SH-SY5Y (cell line): ENCODE measurements around the gene ZNF454.

Source experiments
- GATA2 ChIP-seq: IDR thresholded peaks from 2 replicates; pipeline ENCODE4 v1.6.1; 2011; ENCODE audit warnings: mild to moderate bottlenecking, low read depth, low read length
- GATA3 ChIP-seq: IDR thresholded peaks from 2 replicates; pipeline ENCODE4 v1.6.1; 2011; ENCODE audit warnings: low read depth, mild to moderate bottlenecking, low read length, moderate library complexity

DNA sequence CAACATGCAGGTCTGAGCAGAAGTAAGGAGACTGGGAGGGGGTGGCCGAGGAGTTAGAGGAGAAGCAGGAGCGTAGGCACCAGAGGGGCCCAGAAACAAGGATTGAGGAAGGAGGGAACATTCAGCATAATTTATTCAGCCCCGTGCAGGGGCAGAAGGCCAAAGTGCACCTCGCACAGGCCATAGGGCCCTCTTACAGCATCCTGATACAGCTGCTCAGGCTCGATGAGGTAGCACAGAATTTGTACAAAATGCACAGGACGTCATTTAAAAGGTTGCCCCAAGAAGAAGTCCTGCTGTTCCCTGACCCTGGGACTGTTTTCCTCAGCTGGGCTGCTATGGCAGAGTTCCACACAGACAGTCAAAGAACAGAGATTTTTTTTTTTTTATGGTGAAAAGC, 56.2 kb downstream of the ZNF454 start:
- TF ChIP-seq GATA3: no peak
- TF ChIP-seq GATA2: no peak
